Measurements from ENCODE around the gene NTSR2. TPM values are rescaled to one million over a fixed set of nuclear protein-coding genes. Genes with fewer than 3 reads are reported as not detected.

Gene NTSR2
- not detected in 2 replicates for total RNA-seq

GRCh38 chr2:11669454-11670291 lies at the start of gene NTSR2:
TSS of gene NTSR2 (minus strand) at chr2:11670195. CDS start at chr2:11670129, 66 bp downstream.
- FAIRE-seq (no peak), DNase-seq (ENCODE audit: low read depth) (peak; percentile 17)
- Histone ChIP-seq H3K27me3 (ENCODE audit: control insufficient read depth, insufficient read depth, low read length) (peaks cover 25% of the 10 kb centered on the region), H3K36me3 (ENCODE audit: control insufficient read depth, insufficient read depth, low read length) (no peaks in the 10 kb centered on the region), H3K4me3 (ENCODE audit: low read depth, low read length) (no peak within 1 kb of the TSS)
- TF ChIP-seq CTCF (IDR thresholded peaks at IDR 0.05; ENCODE audit: insufficient read depth, low read length, severe bottlenecking) = peak; percentile 0

GRCh38 chr2:11719230-11719977 lies 49.4 kb upstream of the NTSR2 start:
- H3K4me3 ChIP-seq (ENCODE audit: low read depth, low read length) = no peak overlapping the region
- no peak for FAIRE-seq
- no peak for DNase-seq (ENCODE audit: low read depth)
- no peaks in the 10 kb centered on the region for H3K36me3 ChIP-seq (ENCODE audit: control insufficient read depth, insufficient read depth, low read length)
- no peak for TF ChIP-seq CTCF (IDR thresholded peaks at IDR 0.05; ENCODE audit: insufficient read depth, low read length, severe bottlenecking)
- H3K27me3 ChIP-seq (ENCODE audit: control insufficient read depth, insufficient read depth, low read length) = peaks cover 8% of the 10 kb centered on the region

- FAIRE-seq = no peak
- TF ChIP-seq CTCF (IDR thresholded peaks at IDR 0.05; ENCODE audit: insufficient read depth, low read length, severe bottlenecking) = no peak
- Histone ChIP-seq H3K36me3 (ENCODE audit: control insufficient read depth, insufficient read depth, low read length) (no peaks in the 10 kb centered on the region), H3K4me3 (ENCODE audit: low read depth, low read length) (no peak overlapping the region), H3K27me3 (ENCODE audit: control insufficient read depth, insufficient read depth, low read length) (peaks cover 8% of the 10 kb centered on the region)
- no peak for DNase-seq (ENCODE audit: low read depth)
Measured at GRCh38 chr2:11718606-11719005, 48.6 kb upstream of the NTSR2 start.

GRCh38 chr2:11717623-11718022 lies 47.6 kb upstream of the NTSR2 start:
- DNase-seq (ENCODE audit: low read depth) (no peak), FAIRE-seq (no peak)
- H3K4me3 ChIP-seq (ENCODE audit: low read depth, low read length) = no peak overlapping the region
- H3K27me3 ChIP-seq (ENCODE audit: control insufficient read depth, insufficient read depth, low read length) = peaks cover 8% of the 10 kb centered on the region
- TF ChIP-seq CTCF (IDR thresholded peaks at IDR 0.05; ENCODE audit: insufficient read depth, low read length, severe bottlenecking) = no peak
- H3K36me3 ChIP-seq (ENCODE audit: control insufficient read depth, insufficient read depth, low read length) = no peaks in the 10 kb centered on the region

- Histone ChIP-seq H3K27me3 (ENCODE audit: control insufficient read depth, insufficient read depth, low read length) (peaks cover 8% of the 10 kb centered on the region), H3K36me3 (ENCODE audit: control insufficient read depth, insufficient read depth, low read length) (no peaks in the 10 kb centered on the region), H3K4me3 (ENCODE audit: low read depth, low read length) (no peak overlapping the region)
- FAIRE-seq (no peak), DNase-seq (ENCODE audit: low read depth) (peak; percentile 18)
- TF ChIP-seq CTCF (IDR thresholded peaks at IDR 0.05; ENCODE audit: insufficient read depth, low read length, severe bottlenecking) = no peak
Measured at GRCh38 chr2:11716689-11717321, 46.8 kb upstream of the NTSR2 start.
